ENCODE results near the gene EMP3. TPM values are rescaled to one million over a fixed set of nuclear protein-coding genes. Genes with fewer than 3 reads are reported as not detected.

Gene EMP3
- total and polyA plus RNA-seq, 2 experiments from 2014 or later, result 6.0 to 25.1 TPM

DNA sequence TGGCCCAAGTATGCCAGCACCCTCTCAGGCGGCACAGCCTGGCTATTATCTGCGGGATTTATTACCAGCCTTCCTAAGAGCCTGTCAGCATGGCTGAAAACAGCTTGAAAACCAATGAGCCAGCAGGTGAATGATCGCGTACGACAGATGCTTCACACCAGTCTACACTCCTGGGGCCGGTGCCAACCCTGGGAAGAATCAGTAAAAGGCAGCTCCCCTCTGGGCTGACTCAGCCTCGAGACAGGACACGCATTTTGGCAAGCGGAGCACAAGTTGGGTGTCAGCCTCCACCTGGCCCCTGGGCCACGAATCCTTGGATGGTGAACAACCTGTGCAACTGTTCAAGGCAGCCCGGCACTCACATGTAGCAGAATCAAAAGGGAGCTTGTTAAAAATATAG is 15.6 kb downstream of the EMP3 start:
- no peak overlapping the region for H3K4me3 Mint-ChIP-seq
- H4K20me1 ChIP-seq (replicated peaks; ENCODE audit: insufficient read depth), result no peaks in the 10 kb centered on the region
- no peaks in the 10 kb centered on the region for H3K9me2 ChIP-seq (ENCODE audit: insufficient read depth)
- no peak overlapping the region for H3K27ac Mint-ChIP-seq
- no peaks in the 10 kb centered on the region for H3K36me3 ChIP-seq (ENCODE audit: insufficient read depth)
- no peaks in the 10 kb centered on the region; the same call in 2 of the 3 replicates for H3K4me1 Mint-ChIP-seq
- no peak for DNase-seq (ENCODE audit: low spot score)
- no peaks in the 10 kb centered on the region for H3K36me3 Mint-ChIP-seq (ENCODE audit: low read depth)
- H3K27me3 Mint-ChIP-seq (ENCODE audit: insufficient read depth, low read depth, poor library complexity), result peaks cover 10% of the 10 kb centered on the region
- no peak overlapping the region for H3K4me2 ChIP-seq
- H3K27ac ChIP-seq (ENCODE audit: low read depth), result no peak overlapping the region
- H3F3A ChIP-seq (replicated peaks; ENCODE audit: low read depth), result no peaks in the 10 kb centered on the region
- no peaks in the 10 kb centered on the region for H3K4me1 ChIP-seq (ENCODE audit: insufficient read depth)
- ATAC-seq, result no peak
- no peak for TF ChIP-seq CREB1 (CRISPR knock-in tag; IDR thresholded peaks at IDR 0.05; ENCODE audit: low read depth)
- TF ChIP-seq EZH2 (IDR thresholded peaks at IDR 0.05; ENCODE audit: low read depth, unreplicated experiment), result no peak
- no peak for TF ChIP-seq STAT1 (IDR thresholded peaks at IDR 0.05; ENCODE audit: unreplicated experiment)
- TF ChIP-seq ZNF114 (CRISPR knock-in tag; IDR thresholded peaks at IDR 0.05), result no peak
- TF ChIP-seq, protein P1, sequence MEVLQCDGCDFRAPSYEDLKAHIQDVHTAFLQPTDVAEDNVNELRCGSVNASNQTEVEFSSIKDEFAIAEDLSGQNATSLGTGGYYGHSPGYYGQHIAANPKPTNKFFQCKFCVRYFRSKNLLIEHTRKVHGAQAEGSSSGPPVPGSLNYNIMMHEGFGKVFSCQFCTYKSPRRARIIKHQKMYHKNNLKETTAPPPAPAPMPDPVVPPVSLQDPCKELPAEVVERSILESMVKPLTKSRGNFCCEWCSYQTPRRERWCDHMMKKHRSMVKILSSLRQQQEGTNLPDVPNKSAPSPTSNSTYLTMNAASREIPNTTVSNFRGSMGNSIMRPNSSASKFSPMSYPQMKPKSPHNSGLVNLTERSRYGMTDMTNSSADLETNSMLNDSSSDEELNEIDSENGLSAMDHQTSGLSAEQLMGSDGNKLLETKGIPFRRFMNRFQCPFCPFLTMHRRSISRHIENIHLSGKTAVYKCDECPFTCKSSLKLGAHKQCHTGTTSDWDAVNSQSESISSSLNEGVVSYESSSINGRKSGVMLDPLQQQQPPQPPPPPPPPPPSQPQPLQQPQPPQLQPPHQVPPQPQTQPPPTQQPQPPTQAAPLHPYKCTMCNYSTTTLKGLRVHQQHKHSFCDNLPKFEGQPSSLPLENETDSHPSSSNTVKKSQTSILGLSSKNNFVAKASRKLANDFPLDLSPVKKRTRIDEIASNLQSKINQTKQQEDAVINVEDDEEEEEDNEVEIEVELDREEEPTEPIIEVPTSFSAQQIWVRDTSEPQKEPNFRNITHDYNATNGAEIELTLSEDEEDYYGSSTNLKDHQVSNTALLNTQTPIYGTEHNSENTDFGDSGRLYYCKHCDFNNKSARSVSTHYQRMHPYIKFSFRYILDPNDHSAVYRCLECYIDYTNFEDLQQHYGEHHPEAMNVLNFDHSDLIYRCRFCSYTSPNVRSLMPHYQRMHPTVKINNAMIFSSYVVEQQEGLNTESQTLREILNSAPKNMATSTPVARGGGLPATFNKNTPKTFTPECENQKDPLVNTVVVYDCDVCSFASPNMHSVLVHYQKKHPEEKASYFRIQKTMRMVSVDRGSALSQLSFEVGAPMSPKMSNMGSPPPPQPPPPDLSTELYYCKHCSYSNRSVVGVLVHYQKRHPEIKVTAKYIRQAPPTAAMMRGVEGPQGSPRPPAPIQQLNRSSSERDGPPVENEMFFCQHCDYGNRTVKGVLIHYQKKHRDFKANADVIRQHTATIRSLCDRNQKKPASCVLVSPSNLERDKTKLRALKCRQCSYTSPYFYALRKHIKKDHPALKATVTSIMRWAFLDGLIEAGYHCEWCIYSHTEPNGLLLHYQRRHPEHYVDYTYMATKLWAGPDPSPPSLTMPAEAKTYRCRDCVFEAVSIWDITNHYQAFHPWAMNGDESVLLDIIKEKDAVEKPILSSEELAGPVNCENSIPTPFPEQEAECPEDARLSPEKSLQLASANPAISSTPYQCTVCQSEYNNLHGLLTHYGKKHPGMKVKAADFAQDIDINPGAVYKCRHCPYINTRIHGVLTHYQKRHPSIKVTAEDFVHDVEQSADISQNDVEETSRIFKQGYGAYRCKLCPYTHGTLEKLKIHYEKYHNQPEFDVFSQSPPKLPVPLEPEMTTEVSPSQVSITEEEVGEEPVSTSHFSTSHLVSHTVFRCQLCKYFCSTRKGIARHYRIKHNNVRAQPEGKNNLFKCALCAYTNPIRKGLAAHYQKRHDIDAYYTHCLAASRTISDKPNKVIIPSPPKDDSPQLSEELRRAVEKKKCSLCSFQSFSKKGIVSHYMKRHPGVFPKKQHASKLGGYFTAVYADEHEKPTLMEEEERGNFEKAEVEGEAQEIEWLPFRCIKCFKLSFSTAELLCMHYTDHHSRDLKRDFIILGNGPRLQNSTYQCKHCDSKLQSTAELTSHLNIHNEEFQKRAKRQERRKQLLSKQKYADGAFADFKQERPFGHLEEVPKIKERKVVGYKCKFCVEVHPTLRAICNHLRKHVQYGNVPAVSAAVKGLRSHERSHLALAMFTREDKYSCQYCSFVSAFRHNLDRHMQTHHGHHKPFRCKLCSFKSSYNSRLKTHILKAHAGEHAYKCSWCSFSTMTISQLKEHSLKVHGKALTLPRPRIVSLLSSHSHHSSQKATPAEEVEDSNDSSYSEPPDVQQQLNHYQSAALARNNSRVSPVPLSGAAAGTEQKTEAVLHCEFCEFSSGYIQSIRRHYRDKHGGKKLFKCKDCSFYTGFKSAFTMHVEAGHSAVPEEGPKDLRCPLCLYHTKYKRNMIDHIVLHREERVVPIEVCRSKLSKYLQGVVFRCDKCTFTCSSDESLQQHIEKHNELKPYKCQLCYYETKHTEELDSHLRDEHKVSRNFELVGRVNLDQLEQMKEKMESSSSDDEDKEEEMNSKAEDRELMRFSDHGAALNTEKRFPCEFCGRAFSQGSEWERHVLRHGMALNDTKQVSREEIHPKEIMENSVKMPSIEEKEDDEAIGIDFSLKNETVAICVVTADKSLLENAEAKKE (CRISPR knock-in tag; IDR thresholded peaks at IDR 0.05), result no peak
- no peak for TF ChIP-seq JUNB (IDR thresholded peaks at IDR 0.05; ENCODE audit: unreplicated experiment)
- TF ChIP-seq, protein P2, sequence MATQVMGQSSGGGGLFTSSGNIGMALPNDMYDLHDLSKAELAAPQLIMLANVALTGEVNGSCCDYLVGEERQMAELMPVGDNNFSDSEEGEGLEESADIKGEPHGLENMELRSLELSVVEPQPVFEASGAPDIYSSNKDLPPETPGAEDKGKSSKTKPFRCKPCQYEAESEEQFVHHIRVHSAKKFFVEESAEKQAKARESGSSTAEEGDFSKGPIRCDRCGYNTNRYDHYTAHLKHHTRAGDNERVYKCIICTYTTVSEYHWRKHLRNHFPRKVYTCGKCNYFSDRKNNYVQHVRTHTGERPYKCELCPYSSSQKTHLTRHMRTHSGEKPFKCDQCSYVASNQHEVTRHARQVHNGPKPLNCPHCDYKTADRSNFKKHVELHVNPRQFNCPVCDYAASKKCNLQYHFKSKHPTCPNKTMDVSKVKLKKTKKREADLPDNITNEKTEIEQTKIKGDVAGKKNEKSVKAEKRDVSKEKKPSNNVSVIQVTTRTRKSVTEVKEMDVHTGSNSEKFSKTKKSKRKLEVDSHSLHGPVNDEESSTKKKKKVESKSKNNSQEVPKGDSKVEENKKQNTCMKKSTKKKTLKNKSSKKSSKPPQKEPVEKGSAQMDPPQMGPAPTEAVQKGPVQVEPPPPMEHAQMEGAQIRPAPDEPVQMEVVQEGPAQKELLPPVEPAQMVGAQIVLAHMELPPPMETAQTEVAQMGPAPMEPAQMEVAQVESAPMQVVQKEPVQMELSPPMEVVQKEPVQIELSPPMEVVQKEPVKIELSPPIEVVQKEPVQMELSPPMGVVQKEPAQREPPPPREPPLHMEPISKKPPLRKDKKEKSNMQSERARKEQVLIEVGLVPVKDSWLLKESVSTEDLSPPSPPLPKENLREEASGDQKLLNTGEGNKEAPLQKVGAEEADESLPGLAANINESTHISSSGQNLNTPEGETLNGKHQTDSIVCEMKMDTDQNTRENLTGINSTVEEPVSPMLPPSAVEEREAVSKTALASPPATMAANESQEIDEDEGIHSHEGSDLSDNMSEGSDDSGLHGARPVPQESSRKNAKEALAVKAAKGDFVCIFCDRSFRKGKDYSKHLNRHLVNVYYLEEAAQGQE (IDR thresholded peaks at IDR 0.05; ENCODE audit: unreplicated experiment), result no peak
- no peak for TF ChIP-seq POLR2AphosphoS5 (IDR thresholded peaks at IDR 0.05; ENCODE audit: low read depth)
- TF ChIP-seq, protein P3, sequence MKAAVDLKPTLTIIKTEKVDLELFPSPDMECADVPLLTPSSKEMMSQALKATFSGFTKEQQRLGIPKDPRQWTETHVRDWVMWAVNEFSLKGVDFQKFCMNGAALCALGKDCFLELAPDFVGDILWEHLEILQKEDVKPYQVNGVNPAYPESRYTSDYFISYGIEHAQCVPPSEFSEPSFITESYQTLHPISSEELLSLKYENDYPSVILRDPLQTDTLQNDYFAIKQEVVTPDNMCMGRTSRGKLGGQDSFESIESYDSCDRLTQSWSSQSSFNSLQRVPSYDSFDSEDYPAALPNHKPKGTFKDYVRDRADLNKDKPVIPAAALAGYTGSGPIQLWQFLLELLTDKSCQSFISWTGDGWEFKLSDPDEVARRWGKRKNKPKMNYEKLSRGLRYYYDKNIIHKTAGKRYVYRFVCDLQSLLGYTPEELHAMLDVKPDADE (IDR thresholded peaks at IDR 0.05), result no peak
- no peak for TF ChIP-seq ZNF331 (CRISPR knock-in tag; IDR thresholded peaks at IDR 0.05; ENCODE audit: low read depth)
- no peak for TF ChIP-seq EZH2phosphoT487 (IDR thresholded peaks at IDR 0.05; ENCODE audit: unreplicated experiment)
- TF ChIP-seq NANOG (IDR thresholded peaks at IDR 0.05; ENCODE audit: borderline replicate concordance), result no peak
- TF ChIP-seq, protein P4, sequence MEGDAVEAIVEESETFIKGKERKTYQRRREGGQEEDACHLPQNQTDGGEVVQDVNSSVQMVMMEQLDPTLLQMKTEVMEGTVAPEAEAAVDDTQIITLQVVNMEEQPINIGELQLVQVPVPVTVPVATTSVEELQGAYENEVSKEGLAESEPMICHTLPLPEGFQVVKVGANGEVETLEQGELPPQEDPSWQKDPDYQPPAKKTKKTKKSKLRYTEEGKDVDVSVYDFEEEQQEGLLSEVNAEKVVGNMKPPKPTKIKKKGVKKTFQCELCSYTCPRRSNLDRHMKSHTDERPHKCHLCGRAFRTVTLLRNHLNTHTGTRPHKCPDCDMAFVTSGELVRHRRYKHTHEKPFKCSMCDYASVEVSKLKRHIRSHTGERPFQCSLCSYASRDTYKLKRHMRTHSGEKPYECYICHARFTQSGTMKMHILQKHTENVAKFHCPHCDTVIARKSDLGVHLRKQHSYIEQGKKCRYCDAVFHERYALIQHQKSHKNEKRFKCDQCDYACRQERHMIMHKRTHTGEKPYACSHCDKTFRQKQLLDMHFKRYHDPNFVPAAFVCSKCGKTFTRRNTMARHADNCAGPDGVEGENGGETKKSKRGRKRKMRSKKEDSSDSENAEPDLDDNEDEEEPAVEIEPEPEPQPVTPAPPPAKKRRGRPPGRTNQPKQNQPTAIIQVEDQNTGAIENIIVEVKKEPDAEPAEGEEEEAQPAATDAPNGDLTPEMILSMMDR (conservative IDR thresholded peaks at IDR 0.05; ENCODE audit: low read depth in 2 of 2), result no peak
- H3K27me3 ChIP-seq (ENCODE audit: insufficient read depth), result no peaks in the 10 kb centered on the region
- H3K4me3 ChIP-seq, result no peak overlapping the region
- H2AFZ ChIP-seq, result no peak overlapping the region
- H3K79me2 ChIP-seq (replicated peaks; ENCODE audit: insufficient read depth), result no peaks in the 10 kb centered on the region
- H3K9me3 Mint-ChIP-seq, result no peaks in the 10 kb centered on the region

All from GM23338 (cell line).